ENCODE measurements around the gene LAMB3.

The LAMB3 gene

DNA sequence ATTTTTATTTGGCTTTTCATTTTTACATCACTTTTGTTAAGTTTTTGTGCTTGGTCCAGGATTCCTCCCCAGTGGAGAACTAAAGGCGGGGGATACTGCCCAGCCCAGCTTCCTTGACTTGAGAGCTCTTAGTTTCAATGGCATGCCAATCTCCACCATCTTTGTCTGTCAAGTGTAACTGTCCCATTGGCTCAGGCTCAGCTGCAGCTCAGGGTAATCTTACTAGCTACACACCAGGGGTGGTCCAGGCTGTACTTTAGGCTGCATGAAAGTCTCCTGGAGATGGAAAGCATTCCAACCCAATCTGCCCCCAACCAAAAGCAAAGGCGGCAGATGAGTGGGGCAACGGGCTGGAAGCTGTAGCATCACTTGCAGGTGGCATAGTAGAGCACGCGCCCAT is 37.3 kb downstream of the LAMB3 start:
- TF ChIP-seq CTCF (IDR thresholded peaks at IDR 0.05; ENCODE audit: low read depth, low read length), result no peak
- no peak for DNase-seq
- no peaks in the 10 kb centered on the region for H3K9me3 ChIP-seq
- no peaks in the 10 kb centered on the region; the same call in 1 of the 2 replicates for H3K27me3 ChIP-seq
- no peaks in the 10 kb centered on the region; the same call in 1 of the 2 replicates for H3K4me1 ChIP-seq
- H3K4me3 ChIP-seq (ENCODE audit: low read depth, low read length), result no peak overlapping the region
- H3K36me3 ChIP-seq, result no peaks in the 10 kb centered on the region

DNA sequence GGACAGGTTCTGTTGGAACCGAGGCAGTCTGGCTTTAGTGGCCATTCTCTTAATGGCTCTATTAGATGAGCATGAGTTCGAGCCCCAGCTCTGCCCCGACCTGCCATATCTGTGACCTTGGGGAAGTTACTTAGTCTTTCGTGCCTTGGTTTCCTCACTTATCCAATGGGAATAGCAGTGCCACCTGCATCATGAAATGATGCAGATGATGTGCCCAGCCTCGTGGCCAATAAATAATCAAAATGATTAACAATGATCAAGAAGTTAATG is 38.1 kb downstream of the LAMB3 start:
- H3K4me1 ChIP-seq, result no peaks in the 10 kb centered on the region
- no peaks in the 10 kb centered on the region; the same call in 1 of the 2 replicates for H3K27me3 ChIP-seq
- no peak for DNase-seq
- no peaks in the 10 kb centered on the region for H3K36me3 ChIP-seq
- TF ChIP-seq CTCF (IDR thresholded peaks at IDR 0.05; ENCODE audit: low read depth, low read length), result no peak
- H3K4me3 ChIP-seq (ENCODE audit: low read depth, low read length), result no peak overlapping the region
- H3K9me3 ChIP-seq, result no peaks in the 10 kb centered on the region

DNA sequence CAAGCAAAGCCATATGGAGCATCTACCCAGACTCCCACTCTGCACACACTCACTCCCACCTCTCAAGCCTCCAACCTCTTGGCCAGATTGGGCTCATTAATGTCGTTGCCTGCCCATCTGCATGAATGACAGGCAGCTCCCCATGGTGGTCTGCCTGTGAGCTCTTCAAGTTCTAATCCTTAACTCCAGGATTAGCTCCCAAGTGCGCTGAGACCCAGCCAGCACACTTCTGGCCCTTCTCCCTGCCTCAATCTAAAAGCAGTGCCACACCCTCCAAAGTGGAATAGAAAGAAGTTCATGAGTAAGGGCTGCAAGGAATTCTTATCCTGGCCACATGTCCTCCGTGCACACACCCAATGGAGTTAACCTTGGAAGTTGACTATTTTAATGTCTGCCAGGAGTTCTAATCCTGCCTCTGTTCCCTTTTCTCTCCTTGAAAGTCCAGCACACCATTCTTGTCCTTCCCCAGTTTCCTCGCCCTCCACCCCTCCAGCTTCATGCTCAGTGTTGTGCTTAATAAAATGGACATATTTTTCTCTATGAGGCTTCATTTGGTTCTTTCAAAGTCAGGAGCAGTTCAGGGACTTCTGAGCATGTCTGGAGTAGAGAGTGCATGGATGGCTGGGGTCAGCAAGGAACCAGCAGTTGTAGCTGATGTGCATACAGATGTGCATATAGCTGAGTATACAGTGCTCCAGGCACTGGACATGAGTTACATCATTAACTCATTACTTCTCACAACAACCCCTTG is 38.6 kb downstream of the LAMB3 start:
- DNase-seq, result no peak
- Histone ChIP-seq H3K4me1 (no peaks in the 10 kb centered on the region), H3K4me3 (ENCODE audit: low read depth, low read length) (no peak overlapping the region), H3K36me3 (no peaks in the 10 kb centered on the region), H3K9me3 (no peaks in the 10 kb centered on the region), H3K27me3 (no peaks in the 10 kb centered on the region; the same call in 1 of the 2 replicates)
- no peak for TF ChIP-seq CTCF (IDR thresholded peaks at IDR 0.05; ENCODE audit: low read depth, low read length)

- no peaks in the 10 kb centered on the region; the same call in 1 of the 2 replicates for H3K27me3 ChIP-seq
- DNase-seq, result no peak
- H3K4me1 ChIP-seq, result no peaks in the 10 kb centered on the region
- no peak overlapping the region for H3K4me3 ChIP-seq (ENCODE audit: low read depth, low read length)
- no peak for TF ChIP-seq CTCF (IDR thresholded peaks at IDR 0.05; ENCODE audit: low read depth, low read length)
- H3K9me3 ChIP-seq, result no peaks in the 10 kb centered on the region
- no peaks in the 10 kb centered on the region for H3K36me3 ChIP-seq
Measured at GRCh38 chr1:209612646-209613399, 39.4 kb downstream of the LAMB3 start.

- peak; percentile 12; the same call in 1 of the 2 replicates for TF ChIP-seq CTCF (IDR thresholded peaks at IDR 0.05; ENCODE audit: low read depth, low read length)
Measured at GRCh38 chr1:209611771-209612570, 40.3 kb downstream of the LAMB3 start.

More at GRCh38 chr1:209611771-209612570, 40.3 kb downstream of the LAMB3 start:
- H3K9me3 ChIP-seq, result no peaks in the 10 kb centered on the region
- no peak overlapping the region for H3K4me3 ChIP-seq (ENCODE audit: low read depth, low read length)
- no peak for DNase-seq
- H3K4me1 ChIP-seq, result no peaks in the 10 kb centered on the region
- no peaks in the 10 kb centered on the region for H3K36me3 ChIP-seq
- H3K27me3 ChIP-seq, result no peaks in the 10 kb centered on the region; the same call in 1 of the 2 replicates
